NCI-H2227 treated with DMSO at 0.1 percent for 48 hours (cell line): ENCODE data around the gene PHF21A.

Experiments
- DNase-seq: peaks from one replicate; lab custom pipeline; 2025; lab: John Stamatoyannopoulos, UW

Gene PHF21A

GRCh38 chr11:46121301-46121723 is at the start of gene PHF21A:
TSS of gene PHF21A (minus strand) at chr11:46121454. CDS start at chr11:46084219, 37,235 bp downstream.
- peak; percentile 86 for DNase-seq

GRCh38 chr11:46170797-46171196 is 49.5 kb upstream of the PHF21A start:
- DNase-seq, result no peak

- DNase-seq, result no peak
Observed at GRCh38 chr11:46162700-46163099, 41.4 kb upstream of the PHF21A start.

GRCh38 chr11:46161201-46161600 is 39.9 kb upstream of the PHF21A start:
- DNase-seq, result no peak

- no peak for DNase-seq
Observed at GRCh38 chr11:46160100-46160499, 38.8 kb upstream of the PHF21A start.

GRCh38 chr11:46159680-46160079 is 38.4 kb upstream of the PHF21A start:
- no peak for DNase-seq

GRCh38 chr11:46149826-46150225 is 28.6 kb upstream of the PHF21A start:
- DNase-seq, result no peak

GRCh38 chr11:46149342-46149741 is 28.1 kb upstream of the PHF21A start:
- DNase-seq, result no peak

- no peak for DNase-seq
Observed at GRCh38 chr11:46144741-46145140, 23.5 kb upstream of the PHF21A start.

- no peak for DNase-seq
Observed at GRCh38 chr11:46143049-46143806, 22.0 kb upstream of the PHF21A start.

- DNase-seq, result no peak
Observed at GRCh38 chr11:46142561-46142960, 21.3 kb upstream of the PHF21A start.

GRCh38 chr11:46141597-46141996 is 20.3 kb upstream of the PHF21A start:
- DNase-seq, result no peak

GRCh38 chr11:46134540-46134939 is 13.3 kb upstream of the PHF21A start:
- DNase-seq, result no peak

GRCh38 chr11:46134061-46134460 is 12.8 kb upstream of the PHF21A start:
- DNase-seq, result no peak

GRCh38 chr11:46133119-46133518 is 11.9 kb upstream of the PHF21A start:
- DNase-seq, result no peak

GRCh38 chr11:46130286-46130940 is 9.2 kb upstream of the PHF21A start:
- no peak for DNase-seq

- no peak for DNase-seq
Observed at GRCh38 chr11:46129133-46129532, 7.9 kb upstream of the PHF21A start.

- no peak for DNase-seq
Observed at GRCh38 chr11:46127150-46127638, 5.9 kb upstream of the PHF21A start.

GRCh38 chr11:46125284-46125683 is 4.0 kb upstream of the PHF21A start:
- DNase-seq, result no peak

GRCh38 chr11:46122945-46123715 is 1.9 kb upstream of the PHF21A start:
- DNase-seq, result no peak

- peak; percentile 79 for DNase-seq
Observed at GRCh38 chr11:46121724-46122477, 647 bp upstream of the PHF21A start.
